ENCODE measurements around the gene PLAAT4.

DNA sequence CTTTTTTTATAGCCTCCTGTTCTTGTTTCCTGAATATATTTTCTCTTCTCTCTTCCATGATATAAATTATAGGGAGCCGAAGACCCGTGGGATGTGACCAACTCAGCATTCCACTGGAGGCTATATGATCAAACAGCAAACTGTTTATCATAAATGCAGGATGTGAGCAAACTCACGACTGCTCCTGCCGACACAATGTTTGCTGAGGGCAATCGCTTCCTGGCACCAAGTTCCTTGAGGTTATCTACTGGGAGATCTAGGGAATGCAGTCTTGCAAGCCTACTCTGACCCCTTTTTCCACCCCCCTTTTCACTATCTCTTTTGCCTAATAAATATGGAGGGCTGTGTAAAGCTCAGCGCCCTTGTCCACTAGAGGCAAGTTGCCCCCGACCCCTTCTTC is 13.5 kb upstream of the PLAAT4 start:
- TF ChIP-seq LEF1 (IDR thresholded peaks at IDR 0.05; ENCODE audit: borderline replicate concordance), result no peak
- TF ChIP-seq BHLHE40 (IDR thresholded peaks at IDR 0.05; ENCODE audit: borderline replicate concordance), result no peak
- no peak for TF ChIP-seq L3MBTL2 (conservative IDR thresholded peaks at IDR 0.05)
- no peak for TF ChIP-seq SUZ12 (IDR thresholded peaks at IDR 0.05)
- TF ChIP-seq TARDBP (IDR thresholded peaks at IDR 0.05), result no peak
- no peak for TF ChIP-seq FOXM1 (IDR thresholded peaks at IDR 0.05; ENCODE audit: borderline replicate concordance)
- no peak for TF ChIP-seq FOXK2 (IDR thresholded peaks at IDR 0.05)
- TF ChIP-seq ZNF384 (IDR thresholded peaks at IDR 0.05), result no peak
- TF ChIP-seq ELF4 (IDR thresholded peaks at IDR 0.05), result no peak
